HG03175 (cell line): ENCODE measurements around the gene CAPN14.
A peak's percentile ranks its signal among the peaks of the same experiment; 100 is the strongest.

Source experiments
- ATAC-seq: cut with Tn5 transposase; IDR thresholded peaks from one replicate; pipeline ENCODE4 v1.9.1; 2021; ENCODE audit warnings: mild to moderate bottlenecking, moderate library complexity; ENCODE audit not compliant: unreplicated experiment

Gene CAPN14

GRCh38 chr2:31244101-31244500 is 26.8 kb upstream of the CAPN14 start:
- ATAC-seq, result no peak

- ATAC-seq, result no peak
These were observed 25.7 kb upstream of the CAPN14 start for GRCh38 chr2:31243053-31243452.

GRCh38 chr2:31241625-31242270 is 24.4 kb upstream of the CAPN14 start:
- ATAC-seq, result no peak

GRCh38 chr2:31240381-31241365 is 23.4 kb upstream of the CAPN14 start:
- no peak for ATAC-seq

- ATAC-seq, result no peak
These were observed 22.4 kb upstream of the CAPN14 start for GRCh38 chr2:31239593-31240177.

- no peak for ATAC-seq
These were observed 21.7 kb upstream of the CAPN14 start for GRCh38 chr2:31238906-31239592.

- ATAC-seq, result no peak
These were observed 21.0 kb upstream of the CAPN14 start for GRCh38 chr2:31238126-31238905.

GRCh38 chr2:31237348-31238017 is 20.2 kb upstream of the CAPN14 start:
- ATAC-seq, result no peak

- ATAC-seq, result no peak
These were observed 19.3 kb upstream of the CAPN14 start for GRCh38 chr2:31236433-31237205.

- no peak for ATAC-seq
These were observed 18.2 kb upstream of the CAPN14 start for GRCh38 chr2:31235504-31235902.

GRCh38 chr2:31234683-31235503 is 17.6 kb upstream of the CAPN14 start:
- ATAC-seq, result no peak

GRCh38 chr2:31233741-31234682 is 16.7 kb upstream of the CAPN14 start, which contains the start of gene EHD3:
Gene EHD3, plus strand, starts transcription at chr2:31234152. Its CDS starts 470 bp downstream, at chr2:31234622.
- ATAC-seq, result peak; percentile 99

- ATAC-seq, result no peak
These were observed 15.9 kb upstream of the CAPN14 start for GRCh38 chr2:31233231-31233630.

GRCh38 chr2:31232586-31232985 is 15.3 kb upstream of the CAPN14 start:
- no peak for ATAC-seq

- ATAC-seq, result no peak
These were observed 14.4 kb upstream of the CAPN14 start for GRCh38 chr2:31231571-31232302.

- ATAC-seq, result no peak
These were observed 13.4 kb upstream of the CAPN14 start for GRCh38 chr2:31230751-31231150.
